NCI-H2227 (cell line): Measurements from ENCODE around the gene ENTPD5.
"Not testable (repeated sequence)": the region's sequence is repeated elsewhere in the genome, so short reads cannot be mapped to it uniquely, and the experiment has no call there.

ENCODE experiments used
- DNase-seq: peaks from one replicate; lab custom pipeline; 2025; ENCODE audit not compliant: unreplicated experiment; lab: John Stamatoyannopoulos, UW

Gene ENTPD5

DNA sequence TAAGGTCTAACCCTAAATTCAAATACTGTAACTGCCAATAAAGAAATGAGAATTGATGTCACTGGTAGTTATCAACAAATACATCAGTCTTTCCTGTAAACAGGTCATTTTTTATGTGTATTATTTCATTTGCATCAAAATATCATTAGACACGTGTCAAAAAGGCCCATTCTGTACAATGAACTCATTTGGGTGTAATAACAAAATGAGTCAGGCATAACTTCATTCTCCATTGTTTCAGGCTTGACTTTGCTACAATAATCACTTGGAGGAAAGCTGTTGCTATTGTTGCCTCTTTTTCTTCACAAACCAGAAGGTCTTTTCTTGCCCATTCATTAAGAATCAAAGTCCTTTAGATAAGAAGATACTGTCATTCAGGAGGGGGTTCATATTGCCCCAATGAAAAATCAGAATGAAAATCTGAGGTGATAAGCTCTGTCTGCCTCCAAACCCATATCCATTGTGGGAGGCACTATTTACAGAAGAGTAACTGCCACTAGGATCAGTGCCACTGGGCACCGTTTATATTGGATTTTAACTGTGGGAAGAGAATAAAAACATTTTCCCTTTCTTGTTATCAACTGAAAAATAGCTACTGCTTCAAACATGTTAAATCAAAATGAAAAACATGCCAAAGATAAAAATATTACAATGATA, 10.1 kb downstream of the ENTPD5 start:
- DNase-seq = no peak

GRCh38 chr14:74005664-74006063, 13.4 kb downstream of the ENTPD5 start:
- not testable (repeated sequence) for DNase-seq

DNA sequence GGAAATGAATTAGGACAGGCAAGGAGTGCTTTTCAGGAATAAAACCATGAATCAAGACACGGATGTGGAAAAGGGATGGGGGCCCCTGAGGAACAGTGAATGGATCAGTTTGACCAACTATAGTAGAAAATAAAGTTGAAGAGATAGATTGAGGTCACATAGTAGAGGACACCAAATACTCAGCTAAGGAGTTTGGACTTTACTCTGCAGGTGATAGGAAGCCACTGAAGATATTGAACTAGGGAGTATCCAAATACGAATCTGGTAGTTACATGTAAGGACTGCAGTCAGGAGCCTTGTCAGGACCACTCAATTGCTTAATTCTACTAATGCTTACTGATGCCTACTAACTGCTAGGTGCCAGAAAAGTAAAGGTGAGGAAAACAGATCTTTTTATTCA, 20.4 kb downstream of the ENTPD5 start:
- no peak for DNase-seq

DNA sequence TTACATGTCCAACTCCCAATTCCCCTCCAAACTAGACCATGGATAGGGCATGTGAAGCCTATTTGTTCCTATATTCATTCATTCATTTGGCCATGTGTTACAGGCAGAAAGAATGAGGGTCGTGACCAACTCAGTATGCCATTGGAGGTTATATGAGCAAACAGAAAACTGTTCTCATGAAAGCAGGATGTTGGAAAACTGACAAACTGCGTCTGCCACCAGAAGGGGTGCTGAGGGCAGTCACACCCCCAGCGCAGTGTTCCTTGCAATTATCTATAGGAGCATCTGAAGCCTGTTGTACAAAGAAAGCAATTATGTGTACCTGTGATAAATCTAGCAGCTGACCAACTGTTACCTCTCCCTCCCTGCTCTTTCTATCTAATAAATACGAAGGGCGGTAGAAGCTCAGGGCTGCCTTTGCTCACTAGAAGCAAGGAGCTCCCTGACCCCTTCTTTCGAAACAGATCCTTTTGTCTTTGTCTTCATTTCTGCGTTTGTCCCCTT, 21.1 kb downstream of the ENTPD5 start:
- peak; percentile 37 for DNase-seq

- DNase-seq = no peak
Measured at GRCh38 chr14:73997108-73997943, 21.8 kb downstream of the ENTPD5 start.

DNA sequence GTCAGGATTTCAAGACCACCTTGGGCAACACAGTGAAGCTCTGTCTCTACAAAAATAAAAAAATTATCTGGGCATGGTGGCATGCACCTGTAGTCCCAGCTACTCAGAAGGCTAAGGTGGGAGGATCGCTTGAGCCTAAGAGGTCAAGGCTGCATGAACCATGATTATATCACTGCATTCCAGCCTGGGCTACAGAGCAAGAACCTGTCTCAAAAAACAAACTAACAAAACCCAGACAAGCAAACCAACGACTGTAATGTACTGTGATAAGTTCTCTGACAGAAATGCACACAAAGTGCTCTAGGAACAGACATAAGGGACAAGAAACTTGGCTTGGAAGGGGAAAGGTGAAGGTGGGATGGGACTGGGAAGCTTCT, 22.4 kb downstream of the ENTPD5 start:
- no peak for DNase-seq

DNA sequence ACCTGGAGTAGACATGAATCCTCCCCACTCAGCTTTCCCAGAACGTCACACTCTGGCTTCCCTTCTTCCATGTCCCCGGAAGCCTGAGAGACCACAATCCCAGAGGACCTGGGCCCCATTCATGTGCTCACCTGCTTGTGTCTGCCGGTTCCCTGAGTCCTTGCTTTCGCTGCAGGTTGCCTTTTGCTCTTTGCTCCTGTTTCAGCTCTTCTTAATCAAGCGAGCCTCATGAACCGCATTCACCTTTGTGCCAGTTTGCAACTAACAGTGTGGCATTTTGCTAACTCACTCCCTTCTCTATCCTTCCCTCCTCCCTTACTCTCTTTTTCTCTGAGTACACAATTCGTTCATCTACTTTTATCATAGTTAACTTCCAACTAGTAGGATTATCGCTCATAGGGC, 23.1 kb downstream of the ENTPD5 start:
- DNase-seq = no peak

DNA sequence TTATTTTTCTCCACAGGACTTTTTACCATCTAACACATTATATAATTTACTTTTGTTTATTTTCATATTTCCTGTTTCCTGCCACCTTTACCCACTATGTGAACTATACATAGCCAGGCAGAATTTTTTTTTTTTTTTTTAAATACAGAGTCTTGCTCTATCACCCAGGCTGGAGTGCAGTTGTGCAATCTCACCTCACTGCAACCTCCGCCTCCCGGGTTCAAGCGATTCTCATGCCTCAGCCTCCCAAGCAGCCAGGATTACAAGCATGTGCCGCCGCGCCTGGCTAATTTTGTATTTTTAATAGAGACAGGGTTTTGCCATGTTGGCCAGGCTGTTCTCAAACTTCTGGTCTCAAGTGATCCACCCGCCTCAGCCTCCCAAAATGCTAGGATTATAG, 24.2 kb downstream of the ENTPD5 start:
- DNase-seq = not testable (repeated sequence)

GRCh38 chr14:73991092-73991491, 28.0 kb downstream of the ENTPD5 start:
- DNase-seq = no peak

DNA sequence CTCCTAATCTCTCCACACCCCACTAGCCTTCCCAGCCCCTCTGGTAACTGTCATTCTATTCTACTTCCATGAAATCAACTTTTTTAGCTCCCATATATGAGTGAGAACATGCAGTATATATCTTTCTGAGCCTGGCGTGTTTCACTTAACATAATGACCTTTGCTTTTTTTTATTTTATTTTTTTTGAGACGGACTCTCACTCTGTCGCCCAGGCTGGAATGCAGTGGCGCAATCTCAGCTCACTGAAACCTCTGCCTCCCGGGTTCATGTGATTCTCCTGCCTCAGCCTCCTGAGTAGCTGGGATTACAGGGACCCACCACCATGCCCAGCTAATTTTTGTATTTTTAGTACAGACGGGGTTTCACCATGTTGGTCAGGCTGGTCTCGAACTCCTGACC, 30.4 kb downstream of the ENTPD5 start:
- DNase-seq = not testable (repeated sequence)

DNA sequence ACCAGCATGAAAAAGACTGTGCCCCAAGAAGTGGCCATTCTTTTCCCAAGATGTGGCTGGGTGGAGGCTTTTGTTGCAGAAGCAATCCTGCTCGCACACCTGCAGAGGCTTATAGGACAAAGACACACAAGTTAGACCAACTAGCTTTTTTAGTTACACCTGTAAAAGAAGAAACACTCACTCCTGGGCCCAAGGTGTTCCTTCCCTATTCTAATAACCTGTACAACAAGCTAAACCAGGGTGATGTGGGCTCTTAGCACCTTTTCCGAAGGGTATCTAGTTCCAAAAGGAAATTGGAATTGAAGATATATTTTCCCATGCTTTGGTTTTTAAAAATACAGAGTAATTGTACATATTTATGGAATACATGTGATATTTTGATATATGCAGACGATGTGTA, 31.0 kb downstream of the ENTPD5 start:
- no peak for DNase-seq

- no peak for DNase-seq
Measured at GRCh38 chr14:73977896-73978295, 41.2 kb downstream of the ENTPD5 start.

DNA sequence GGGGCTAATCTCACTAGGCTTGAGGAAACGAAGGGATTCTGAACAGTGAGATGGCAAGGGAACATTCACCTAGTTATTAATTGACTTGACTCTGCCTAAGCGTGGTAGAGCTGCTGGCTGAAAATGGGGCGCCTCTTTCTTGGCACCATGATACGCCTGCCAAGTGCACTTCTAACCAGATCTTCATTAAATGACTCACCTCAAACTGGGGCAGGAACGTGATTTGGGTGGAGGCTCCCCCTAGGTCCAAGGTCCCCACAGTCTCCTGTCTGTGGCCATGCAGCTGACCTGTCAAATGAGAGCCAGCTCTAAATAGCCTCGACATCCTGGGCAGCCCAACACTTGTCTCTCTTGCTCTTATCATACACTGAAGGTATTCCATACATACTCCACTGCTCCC, 43.0 kb downstream of the ENTPD5 start:
- no peak for DNase-seq

GRCh38 chr14:73973497-73973896, 45.6 kb downstream of the ENTPD5 start:
- peak; percentile 23 for DNase-seq

DNA sequence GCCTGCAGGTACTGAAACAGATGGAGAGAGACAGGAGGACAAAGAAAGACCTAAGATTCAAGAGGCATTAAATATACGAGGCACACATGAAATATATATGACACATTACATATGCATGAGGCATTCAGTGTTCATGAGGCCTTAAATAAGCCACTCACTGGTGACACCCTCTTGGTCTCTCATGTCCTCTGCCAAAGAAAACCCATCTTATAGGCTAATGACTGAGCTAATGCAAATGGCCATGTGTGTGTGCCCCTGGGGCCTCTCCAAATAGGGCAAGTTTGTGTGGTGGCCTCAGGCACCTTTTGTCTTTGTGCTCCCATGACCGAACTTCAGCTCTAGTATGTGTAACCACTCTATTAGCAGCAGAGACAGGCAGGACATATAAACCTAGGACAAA, 50.2 kb downstream of the ENTPD5 start:
- DNase-seq = no peak

DNA sequence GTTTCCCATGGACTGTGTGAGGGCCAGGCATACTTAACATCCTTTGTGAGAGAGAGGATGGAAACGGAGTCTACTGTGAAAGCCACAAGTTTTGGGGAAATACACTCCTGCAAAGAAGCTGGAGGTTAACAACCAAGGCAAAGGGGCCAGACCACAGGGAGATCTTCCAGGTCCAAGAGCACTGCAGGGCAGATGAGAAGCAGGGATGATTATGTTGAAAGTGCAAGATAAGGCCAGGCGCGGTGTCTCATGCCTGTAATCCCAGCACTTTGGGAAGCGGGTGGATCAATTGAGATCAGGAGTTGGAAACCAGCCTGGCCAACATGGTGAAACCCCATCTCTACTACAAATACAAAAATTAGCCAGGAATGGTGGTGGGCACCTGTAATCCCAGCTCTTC, 53.9 kb downstream of the ENTPD5 start:
- DNase-seq = no peak

GRCh38 chr14:73961192-73961591, 57.9 kb downstream of the ENTPD5 start:
- DNase-seq = no peak

- no peak for DNase-seq
Measured at GRCh38 chr14:73958591-73958990, 60.5 kb downstream of the ENTPD5 start.

DNA sequence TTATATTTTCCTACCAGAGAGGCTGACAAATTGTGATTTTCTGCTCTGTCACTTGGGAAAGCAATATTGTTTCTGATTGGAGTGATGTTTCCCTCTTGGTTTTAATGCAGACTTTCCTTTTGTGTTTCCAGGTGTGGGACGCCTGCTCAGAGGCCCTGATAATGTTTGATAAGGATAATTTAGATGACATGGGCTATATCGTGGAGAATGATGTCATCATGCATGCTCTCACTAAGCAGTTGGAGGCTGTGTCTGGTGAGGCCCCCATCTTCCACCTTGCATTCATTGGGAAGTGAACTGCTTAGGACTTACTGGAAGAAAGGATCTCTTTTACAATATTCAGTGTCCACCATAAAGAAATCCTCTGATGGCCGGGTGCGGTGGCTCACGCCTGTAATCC, 63.4 kb downstream of the ENTPD5 start:
- no peak for DNase-seq

DNA sequence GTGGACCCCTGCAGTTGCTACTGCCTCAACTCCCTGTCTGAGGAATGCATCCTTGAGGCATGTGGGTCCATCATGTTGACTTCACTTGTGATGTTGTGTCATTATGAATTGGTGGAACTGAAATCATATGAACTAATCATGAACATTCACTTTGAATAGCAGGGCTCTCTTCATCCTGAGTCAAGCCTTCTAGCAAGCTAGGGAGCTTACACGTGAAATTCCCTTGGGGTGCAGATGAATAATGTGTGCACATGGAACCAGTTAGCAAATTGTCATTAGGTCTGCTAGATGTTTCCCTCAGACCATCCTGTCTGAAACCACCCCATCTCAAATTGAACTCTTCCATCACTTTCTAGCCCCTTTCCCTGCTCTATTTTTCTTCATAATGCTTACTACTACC, 65.4 kb downstream of the ENTPD5 start:
- no peak for DNase-seq

GRCh38 chr14:73949752-73950734, 69.0 kb downstream of the ENTPD5 start, which contains the start of the genes COQ6 and FAM161B:
Gene COQ6, plus strand, starts transcription at chr14:73950302. Its CDS starts 31 bp downstream, at chr14:73950333.
Gene FAM161B, minus strand, starts transcription at chr14:73950094. Its CDS starts 68 bp downstream, at chr14:73950026.
- DNase-seq = peak; percentile 98
